RPMI7951 (cell line): Measurements from ENCODE around the gene ADARB2. TPM values are rescaled to one million over a fixed set of nuclear protein-coding genes. Genes with fewer than 3 reads are reported as not detected.

Experiments used
- DNase-seq: peaks from one replicate; pipeline ENCODE4 v3.0.0-alpha.2; 2012; ENCODE audit warnings: low read depth
- total RNA-seq: library from RNA; depleted of rRNA; stranded (reverse); fragments of >200 nt; shearing (Covaris generic); gene quantifications from 2 replicates; pipeline ENCODE4 v1.2.3, GENCODE V29; 2014

The ADARB2 gene
- total RNA-seq, 1 experiment from 2014 or later = not detected

GRCh38 chr10:1736144-1736971, 967 bp downstream of the ADARB2 start:
- DNase-seq = no peak

GRCh38 chr10:1735562-1735961, 1.8 kb downstream of the ADARB2 start:
- no peak for DNase-seq

GRCh38 chr10:1734288-1734687, 3.0 kb downstream of the ADARB2 start:
- no peak for DNase-seq

- DNase-seq = no peak
Observed at GRCh38 chr10:1733720-1734119, 3.6 kb downstream of the ADARB2 start.

- no peak for DNase-seq
Observed at GRCh38 chr10:1732564-1732996, 4.7 kb downstream of the ADARB2 start.

- DNase-seq = no peak
Observed at GRCh38 chr10:1731592-1731991, 5.7 kb downstream of the ADARB2 start.

- no peak for DNase-seq
Observed at GRCh38 chr10:1729751-1730150, 7.6 kb downstream of the ADARB2 start.

GRCh38 chr10:1726861-1727260, 10.5 kb downstream of the ADARB2 start:
- DNase-seq = no peak

GRCh38 chr10:1724921-1725488, 12.3 kb downstream of the ADARB2 start:
- DNase-seq = no peak

- DNase-seq = no peak
Observed at GRCh38 chr10:1716839-1717238, 20.5 kb downstream of the ADARB2 start.

- DNase-seq = peak; percentile 2
Observed at GRCh38 chr10:1715821-1716220, 21.5 kb downstream of the ADARB2 start.

- DNase-seq = no peak
Observed at GRCh38 chr10:1712944-1713671, 24.2 kb downstream of the ADARB2 start.

GRCh38 chr10:1712314-1712713, 25.0 kb downstream of the ADARB2 start:
- no peak for DNase-seq

GRCh38 chr10:1709161-1709560, 28.2 kb downstream of the ADARB2 start:
- DNase-seq = no peak

- DNase-seq = no peak
Observed at GRCh38 chr10:1708746-1709145, 28.6 kb downstream of the ADARB2 start.

- no peak for DNase-seq
Observed at GRCh38 chr10:1706711-1707110, 30.6 kb downstream of the ADARB2 start.

- DNase-seq = no peak
Observed at GRCh38 chr10:1706256-1706655, 31.1 kb downstream of the ADARB2 start.

GRCh38 chr10:1698185-1698584, 39.1 kb downstream of the ADARB2 start:
- DNase-seq = no peak

GRCh38 chr10:1696106-1696505, 41.2 kb downstream of the ADARB2 start:
- no peak for DNase-seq

- no peak for DNase-seq
Observed at GRCh38 chr10:1690086-1690485, 47.2 kb downstream of the ADARB2 start.

GRCh38 chr10:1688531-1688930, 48.8 kb downstream of the ADARB2 start:
- no peak for DNase-seq

- DNase-seq = no peak
Observed at GRCh38 chr10:1687623-1688150, 49.6 kb downstream of the ADARB2 start.

- peak; percentile 4 for DNase-seq
Observed at GRCh38 chr10:1687190-1687589, 50.1 kb downstream of the ADARB2 start.
